Urothelium cell line (cell line): ENCODE results near the gene NDST4.

Experiments used
- DNase-seq: peaks from one replicate; pipeline ENCODE4 v3.0.0; 2011; ENCODE audit warnings: low spot score, mixed read lengths
- FAIRE-seq: peaks from 2 replicates; lab custom pipeline; 2011; peaks lifted over from hg19 to GRCh38; lab: Jason Lieb, UNC

Gene NDST4

DNA sequence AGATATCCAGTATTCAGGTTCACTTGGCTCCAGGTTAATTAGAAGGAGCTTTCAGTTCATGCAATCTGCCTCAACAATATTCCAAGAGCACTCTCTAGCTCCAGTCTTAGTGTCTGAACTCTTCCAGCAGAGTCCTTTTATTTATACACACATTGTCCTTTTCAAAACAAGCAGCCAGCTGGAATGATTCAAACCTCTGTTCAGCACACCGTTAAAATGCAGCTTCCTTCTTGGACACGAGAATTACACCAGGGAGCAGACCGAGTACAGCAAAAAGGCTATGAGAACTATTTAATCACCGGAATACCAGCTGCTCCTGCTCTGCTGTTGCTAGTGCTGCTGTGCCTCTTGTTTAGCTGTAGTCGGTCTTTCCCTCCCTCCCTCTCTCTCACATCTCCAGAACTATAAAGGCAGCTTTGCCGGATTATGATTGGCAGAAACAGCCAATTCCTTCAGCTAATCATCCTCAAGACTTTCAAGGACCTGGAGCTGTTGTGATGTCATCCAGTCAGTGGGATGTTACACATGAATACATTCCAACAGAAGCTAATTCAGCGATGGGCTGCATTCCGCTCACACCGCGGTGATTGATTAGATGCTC is at the start of gene NDST4:
Gene NDST4, minus strand, starts transcription at position 115 of the 601 bp plus-strand sequence. CDS start 36,584 bp downstream, outside the sequence.
- FAIRE-seq (peak; percentile 86), DNase-seq (peak; percentile 48)

- DNase-seq (no peak), FAIRE-seq (no peak)
These were observed 45.7 kb upstream of the NDST4 start for GRCh38 chr4:115159141-115159540.

DNA sequence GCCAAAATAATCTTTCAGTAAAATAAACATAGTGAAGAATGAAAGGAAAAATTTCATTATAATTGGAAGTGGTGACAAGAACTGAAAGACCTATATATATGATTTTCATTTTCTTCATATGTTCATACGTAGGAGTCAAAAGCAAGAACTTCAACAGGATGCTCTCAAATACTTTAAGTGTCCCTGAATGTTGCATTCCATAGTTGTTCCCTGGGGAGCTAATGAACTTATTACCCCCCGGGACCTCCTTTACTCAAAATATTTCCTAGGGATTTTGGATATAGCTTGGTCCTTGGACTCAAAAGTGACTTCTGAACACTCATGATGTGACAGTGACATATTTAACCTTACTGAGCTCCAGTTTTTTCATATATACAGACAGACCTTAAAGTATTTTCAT is 44.9 kb upstream of the NDST4 start:
- DNase-seq (no peak), FAIRE-seq (no peak)

DNA sequence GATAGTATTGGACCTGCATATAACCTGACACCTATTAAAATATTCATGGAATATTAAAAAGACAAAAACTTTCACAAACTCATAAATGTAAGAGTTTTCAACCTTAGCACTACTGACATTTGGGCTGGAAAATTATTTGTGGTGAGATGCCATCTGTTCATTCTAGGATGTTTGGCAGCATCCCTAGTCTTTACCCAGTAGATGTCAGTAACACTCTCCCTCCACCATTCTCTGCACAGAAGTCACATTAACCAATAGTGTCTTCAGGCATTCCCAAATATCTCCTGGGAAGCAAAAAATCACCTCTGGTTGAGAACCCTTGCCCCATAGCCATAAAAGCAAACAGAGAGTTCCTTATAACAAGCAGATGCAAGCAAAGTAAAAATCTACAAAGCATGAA is 41.4 kb upstream of the NDST4 start:
- DNase-seq (peak; percentile 12), FAIRE-seq (no peak)

DNA sequence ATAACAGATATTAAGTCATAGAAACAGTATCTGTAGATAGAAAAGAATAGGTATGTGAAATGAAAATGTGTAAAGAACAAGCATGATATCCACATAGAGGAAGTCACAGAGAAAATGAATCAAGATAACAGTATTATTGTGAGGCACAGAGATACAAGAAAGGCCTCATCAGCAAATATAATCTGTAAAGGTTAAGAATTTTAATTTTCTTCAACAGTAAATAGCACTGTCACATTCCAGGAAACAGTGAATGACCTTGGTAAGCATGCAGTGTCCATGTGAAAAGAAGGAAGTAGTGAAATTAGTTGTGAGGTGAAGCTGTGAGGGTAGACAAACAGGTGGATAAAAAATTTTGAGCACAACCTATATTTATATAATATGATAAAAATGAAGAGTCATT is 39.5 kb upstream of the NDST4 start:
- no peak for DNase-seq
- FAIRE-seq: no peak

DNA sequence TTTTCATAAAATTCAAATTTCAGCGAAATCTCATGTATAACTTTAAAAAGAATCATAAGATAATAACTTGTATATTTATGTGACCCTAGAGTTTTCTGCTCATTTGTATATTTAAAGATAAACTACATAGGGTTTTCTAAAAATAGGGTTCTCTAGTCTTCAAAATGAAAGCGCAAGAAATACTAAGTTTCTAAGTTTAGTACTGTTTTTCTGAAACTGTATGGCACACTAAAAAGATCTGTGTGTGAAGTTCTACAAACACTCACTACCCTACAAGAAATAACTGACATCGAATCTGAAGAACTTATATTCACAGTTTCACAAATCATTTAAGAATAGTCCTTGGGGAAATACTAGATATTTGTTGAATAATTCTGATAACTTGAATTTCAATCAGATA is 38.7 kb upstream of the NDST4 start:
- no peak for FAIRE-seq

GRCh38 chr4:115149106-115149505 is 35.7 kb upstream of the NDST4 start:
- DNase-seq (no peak), FAIRE-seq (no peak)

More for the DNA sequence above, 38.7 kb upstream of the NDST4 start:
- no peak for DNase-seq

GRCh38 chr4:115145393-115146160 is 32.2 kb upstream of the NDST4 start:
- DNase-seq: no peak

GRCh38 chr4:115128037-115128436 is 14.6 kb upstream of the NDST4 start:
- DNase-seq (no peak), FAIRE-seq (no peak)

More at GRCh38 chr4:115145393-115146160, 32.2 kb upstream of the NDST4 start:
- FAIRE-seq: no peak

DNA sequence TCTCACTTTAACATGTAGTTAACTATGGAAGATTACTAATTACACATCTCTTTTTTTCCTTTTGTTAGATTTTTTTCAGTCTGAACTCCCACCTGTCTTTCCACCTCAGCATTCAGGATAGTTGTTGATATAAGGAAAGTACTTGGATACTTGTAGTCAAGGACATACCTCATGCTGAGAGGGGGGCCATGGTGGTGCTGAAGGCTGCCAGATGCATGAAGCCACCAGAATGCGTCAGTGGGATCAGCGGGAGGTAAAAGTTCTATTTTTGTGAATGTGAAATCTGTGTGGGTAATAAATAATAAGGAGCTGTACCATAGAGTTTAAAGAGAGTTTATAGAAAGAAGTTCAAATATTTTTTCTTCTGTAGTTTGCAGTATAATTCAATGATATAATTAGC is 13.1 kb upstream of the NDST4 start:
- FAIRE-seq (no peak), DNase-seq (no peak)

GRCh38 chr4:115121351-115122043 is 8.1 kb upstream of the NDST4 start:
- DNase-seq: no peak
- FAIRE-seq: no peak

DNA sequence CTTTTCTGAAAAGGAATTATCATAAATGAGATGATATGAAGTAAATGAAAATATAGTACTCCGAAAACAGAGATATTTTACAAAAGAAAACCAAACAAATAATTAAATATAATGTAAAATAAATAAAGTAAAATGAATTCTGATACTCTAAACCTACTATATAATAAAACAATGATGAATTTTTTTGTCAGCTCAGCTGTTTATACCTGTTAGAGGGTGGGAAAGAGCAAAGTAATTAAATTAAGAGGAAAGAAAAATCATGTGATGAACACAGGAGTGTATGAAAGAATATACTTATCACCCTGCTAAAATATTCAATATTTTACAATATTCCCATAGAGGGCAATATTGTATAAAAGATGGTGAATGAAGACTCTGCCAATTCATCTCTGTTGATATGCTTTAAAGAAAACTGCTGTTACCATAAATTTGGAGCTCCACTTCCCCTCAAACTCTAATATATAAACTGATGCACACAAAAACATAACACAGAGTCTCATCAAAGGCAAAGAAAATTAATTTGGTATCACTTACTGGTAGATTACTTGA is 6.5 kb upstream of the NDST4 start:
- DNase-seq: no peak

GRCh38 chr4:115117651-115118050 is 4.2 kb upstream of the NDST4 start:
- DNase-seq (no peak), FAIRE-seq (no peak)

More for the DNA sequence above, 6.5 kb upstream of the NDST4 start:
- FAIRE-seq: no peak

DNA sequence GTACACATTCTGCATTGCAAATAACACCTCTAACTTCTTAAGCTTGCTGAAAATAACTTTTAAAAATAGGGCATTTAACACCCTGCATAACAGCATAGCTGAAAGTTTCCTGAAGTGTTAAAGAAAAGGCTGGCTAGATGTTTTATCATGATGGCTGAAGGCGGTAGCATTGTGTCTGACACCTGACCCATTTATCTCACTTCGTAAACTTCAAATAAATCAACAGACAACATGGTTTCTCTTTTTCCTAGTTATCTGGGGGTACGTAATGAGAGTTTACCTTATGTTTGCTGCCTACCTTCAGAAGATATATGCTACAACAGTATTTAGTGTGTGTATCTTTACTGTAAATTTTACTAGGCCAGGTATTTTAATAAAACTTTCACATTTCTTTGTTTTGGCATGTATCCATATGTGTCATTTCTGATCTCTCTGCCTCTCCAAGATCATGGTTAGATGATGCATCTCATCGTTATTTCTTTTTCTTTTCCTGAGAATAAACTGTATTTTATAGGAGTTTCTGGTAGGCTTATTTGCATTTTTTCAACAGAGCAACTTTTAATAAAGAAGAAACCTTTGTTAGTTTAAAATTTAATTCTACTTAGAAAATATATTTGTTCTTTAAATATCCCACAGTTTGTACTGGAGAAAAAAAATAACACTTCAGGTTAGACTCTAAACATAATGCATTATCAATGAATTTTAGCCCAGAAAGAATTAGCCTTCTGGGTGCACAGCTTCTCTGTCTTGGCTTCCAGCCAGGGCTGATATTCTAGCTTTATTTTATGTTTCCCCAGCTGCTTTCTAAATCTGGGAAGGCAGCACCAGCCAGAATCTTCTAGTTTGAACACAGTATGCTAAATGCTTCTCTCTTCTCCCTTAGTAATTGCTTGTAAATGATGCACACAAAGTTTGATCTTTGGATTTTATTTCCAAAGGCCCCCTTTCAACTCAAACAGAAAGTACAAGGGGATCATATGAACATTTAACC is 2.9 kb downstream of the NDST4 start:
- FAIRE-seq (no peak), DNase-seq (no peak)

GRCh38 chr4:115108850-115109249 is 4.6 kb downstream of the NDST4 start:
- DNase-seq: no peak
- no peak for FAIRE-seq

- FAIRE-seq (no peak), DNase-seq (no peak)
These were observed 6.0 kb downstream of the NDST4 start for GRCh38 chr4:115107411-115107810.

GRCh38 chr4:115101675-115102074 is 11.7 kb downstream of the NDST4 start:
- DNase-seq (no peak), FAIRE-seq (no peak)

- FAIRE-seq: no peak
- peak; percentile 15 for DNase-seq
These were observed 22.8 kb downstream of the NDST4 start for GRCh38 chr4:115090483-115091075.

- no peak for DNase-seq
- FAIRE-seq: no peak
These were observed 30.8 kb downstream of the NDST4 start for GRCh38 chr4:115082633-115083032.

DNA sequence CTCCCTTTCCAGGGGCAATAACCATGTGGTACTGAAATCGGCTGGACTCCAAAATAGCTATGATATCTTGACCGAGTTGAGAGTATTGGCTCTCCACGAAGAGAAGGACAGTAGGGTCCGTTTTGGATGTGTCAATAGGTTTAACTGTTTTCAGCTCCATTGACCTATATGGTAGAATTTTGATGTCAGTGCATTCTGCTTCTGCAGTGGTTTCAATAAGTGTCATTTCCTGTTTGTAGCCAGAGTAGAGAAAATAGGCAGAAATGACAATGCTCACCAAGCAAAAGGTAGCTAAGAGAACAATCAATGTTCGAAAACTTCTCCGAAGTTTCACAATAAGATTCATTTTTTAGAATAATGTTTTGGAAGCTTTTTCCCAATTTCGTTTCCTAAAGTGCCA is 36.7 kb downstream of the NDST4 start:
- FAIRE-seq: no peak
- no peak for DNase-seq
